ENCODE results near the gene CA12.

DNA sequence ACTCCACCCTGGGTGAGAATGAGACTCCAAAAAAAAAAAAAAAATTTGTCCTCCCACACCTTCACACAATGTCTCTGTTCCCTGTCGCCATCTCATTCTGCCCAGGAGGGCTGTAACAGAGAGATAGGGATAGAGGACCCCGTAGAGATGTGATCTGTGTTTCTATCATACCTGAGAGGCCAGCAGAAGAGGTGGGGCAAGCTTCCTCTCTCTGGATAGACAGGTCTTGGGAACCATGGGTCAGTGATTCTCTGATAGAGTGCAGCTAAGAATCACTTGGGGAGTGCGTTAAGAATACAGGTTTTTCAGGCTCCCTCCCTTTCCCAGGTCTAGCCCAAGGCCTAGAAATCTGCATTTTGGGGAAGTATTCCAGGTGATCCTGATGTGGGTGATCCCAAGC is 8.3 kb downstream of the CA12 start:
- TF ChIP-seq, protein P1, sequence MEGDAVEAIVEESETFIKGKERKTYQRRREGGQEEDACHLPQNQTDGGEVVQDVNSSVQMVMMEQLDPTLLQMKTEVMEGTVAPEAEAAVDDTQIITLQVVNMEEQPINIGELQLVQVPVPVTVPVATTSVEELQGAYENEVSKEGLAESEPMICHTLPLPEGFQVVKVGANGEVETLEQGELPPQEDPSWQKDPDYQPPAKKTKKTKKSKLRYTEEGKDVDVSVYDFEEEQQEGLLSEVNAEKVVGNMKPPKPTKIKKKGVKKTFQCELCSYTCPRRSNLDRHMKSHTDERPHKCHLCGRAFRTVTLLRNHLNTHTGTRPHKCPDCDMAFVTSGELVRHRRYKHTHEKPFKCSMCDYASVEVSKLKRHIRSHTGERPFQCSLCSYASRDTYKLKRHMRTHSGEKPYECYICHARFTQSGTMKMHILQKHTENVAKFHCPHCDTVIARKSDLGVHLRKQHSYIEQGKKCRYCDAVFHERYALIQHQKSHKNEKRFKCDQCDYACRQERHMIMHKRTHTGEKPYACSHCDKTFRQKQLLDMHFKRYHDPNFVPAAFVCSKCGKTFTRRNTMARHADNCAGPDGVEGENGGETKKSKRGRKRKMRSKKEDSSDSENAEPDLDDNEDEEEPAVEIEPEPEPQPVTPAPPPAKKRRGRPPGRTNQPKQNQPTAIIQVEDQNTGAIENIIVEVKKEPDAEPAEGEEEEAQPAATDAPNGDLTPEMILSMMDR (conservative IDR thresholded peaks at IDR 0.05; ENCODE audit: low read length) = no peak
- no peak for TF ChIP-seq EZH2phosphoT487 (IDR thresholded peaks at IDR 0.05; ENCODE audit: borderline replicate concordance)
